Uterus (tissue), 2 donors: ENCODE data around the gene DPF3.

ENCODE experiments used
- CTCF ChIP-seq, 4 experiments: fragments of 200-600 bp in 2 of 4; fragments of 450-650 bp in 2 of 4; sonication (generic) in 2 of 4; IDR thresholded peaks; one replicate each; pipeline ENCODE4 v1.5.1; 2016 to 2019; ENCODE audit warnings: antibody characterized with exemption in 4 of 4, mild to moderate bottlenecking in 2 of 4, moderate library complexity in 1 of 4
- POLR2A ChIP-seq, 2 donors: fragments of 450-650 bp; IDR thresholded peaks; one replicate each; pipeline ENCODE4 v1.6.1; 2016; ENCODE audit warnings: antibody characterized with exemption in 2 of 2, mild to moderate bottlenecking in 1 of 2, moderate library complexity in 1 of 2

- no peak for TF ChIP-seq POLR2A (IDR thresholded peaks at IDR 0.05)
- TF ChIP-seq CTCF (IDR thresholded peaks at IDR 0.05) = no peak
Observed at GRCh38 chr14:72868500-72868899, 25.4 kb downstream of the DPF3 start.
